ENCODE measurements around the gene TARS1.

Gene TARS1

GRCh38 chr5:33440482-33441240 lies at the start of gene TARS1:
Gene TARS1, plus strand, starts transcription at chr5:33440965. Its CDS starts 122 bp downstream, at chr5:33441087.
- peak; percentile 99 for DNase-seq

GRCh38 chr5:33398501-33398900 lies 42.3 kb upstream of the TARS1 start:
- no peak for DNase-seq

- DNase-seq = no peak
These were observed 40.1 kb upstream of the TARS1 start for GRCh38 chr5:33400675-33401074.

GRCh38 chr5:33401482-33402390 lies 39.0 kb upstream of the TARS1 start:
- DNase-seq = no peak

- no peak for DNase-seq
These were observed 37.6 kb upstream of the TARS1 start for GRCh38 chr5:33403187-33403586.

- DNase-seq = no peak
These were observed 31.9 kb upstream of the TARS1 start for GRCh38 chr5:33408816-33409215.

GRCh38 chr5:33409435-33410170 lies 31.2 kb upstream of the TARS1 start:
- DNase-seq = no peak

GRCh38 chr5:33410221-33410620 lies 30.5 kb upstream of the TARS1 start:
- no peak for DNase-seq

GRCh38 chr5:33411498-33411897 lies 29.3 kb upstream of the TARS1 start:
- DNase-seq = no peak

GRCh38 chr5:33415811-33416354 lies 24.9 kb upstream of the TARS1 start:
- DNase-seq = no peak

GRCh38 chr5:33417632-33418031 lies 23.1 kb upstream of the TARS1 start:
- no peak for DNase-seq

GRCh38 chr5:33420946-33421345 lies 19.8 kb upstream of the TARS1 start:
- no peak for DNase-seq

GRCh38 chr5:33422191-33422590 lies 18.6 kb upstream of the TARS1 start:
- no peak for DNase-seq

- no peak for DNase-seq
These were observed 17.6 kb upstream of the TARS1 start for GRCh38 chr5:33423018-33423630.

GRCh38 chr5:33425314-33425713 lies 15.5 kb upstream of the TARS1 start:
- DNase-seq = no peak

- DNase-seq = no peak
These were observed 9.8 kb upstream of the TARS1 start for GRCh38 chr5:33430983-33431382.

- DNase-seq = no peak
These were observed 8.1 kb upstream of the TARS1 start for GRCh38 chr5:33432656-33433055.

- DNase-seq = no peak
These were observed 7.2 kb upstream of the TARS1 start for GRCh38 chr5:33433303-33434240.

- DNase-seq = peak; percentile 14
These were observed 4.8 kb upstream of the TARS1 start for GRCh38 chr5:33435893-33436490.

GRCh38 chr5:33438996-33439395 lies 1.8 kb upstream of the TARS1 start:
- DNase-seq = no peak

- DNase-seq = no peak
These were observed 772 bp upstream of the TARS1 start for GRCh38 chr5:33439905-33440481.

All from NCI-H510A (cell line).